Bone marrow (tissue), 2 donors: ENCODE data around the gene PEA15.

ENCODE experiments used
- DNase-seq, 2 donors: peaks; one replicate each; lab custom pipeline; 2025; lab: John Stamatoyannopoulos, UW

PEA15 gene

GRCh38 chr1:160179336-160179735 is 25.8 kb upstream of the PEA15 start:
- DNase-seq, result no peak

GRCh38 chr1:160186246-160186645 is 18.9 kb upstream of the PEA15 start:
- no peak for DNase-seq

- DNase-seq, result no peak
These were observed 18.5 kb upstream of the PEA15 start for GRCh38 chr1:160186729-160187128.

- no peak for DNase-seq
These were observed 17.8 kb upstream of the PEA15 start for GRCh38 chr1:160187407-160187806.

- no peak for DNase-seq
These were observed 16.8 kb upstream of the PEA15 start for GRCh38 chr1:160188341-160188740.

GRCh38 chr1:160189649-160190625 is 15.2 kb upstream of the PEA15 start, which contains the start of gene CASQ1:
Gene CASQ1, plus strand, starts transcription at chr1:160190575. Its CDS starts 177 bp downstream, at chr1:160190752.
- no peak for DNase-seq

- DNase-seq, result no peak
These were observed 13.4 kb upstream of the PEA15 start for GRCh38 chr1:160191756-160192155.

- DNase-seq, result no peak
These were observed 12.9 kb upstream of the PEA15 start for GRCh38 chr1:160192234-160192633.

- peak; percentile 55 to 77 for DNase-seq
These were observed 11.9 kb upstream of the PEA15 start for GRCh38 chr1:160193091-160193819.

- DNase-seq, result no peak
These were observed 11.1 kb upstream of the PEA15 start for GRCh38 chr1:160193832-160194736.

GRCh38 chr1:160194737-160195059 is 10.5 kb upstream of the PEA15 start:
- DNase-seq, result no peak

- no peak for DNase-seq
These were observed 9.0 kb upstream of the PEA15 start for GRCh38 chr1:160196143-160196542.

GRCh38 chr1:160197231-160197630 is 8.0 kb upstream of the PEA15 start:
- no peak for DNase-seq

GRCh38 chr1:160200786-160201185 is 4.4 kb upstream of the PEA15 start:
- no peak for DNase-seq

GRCh38 chr1:160204526-160205241 is 500 bp upstream of the PEA15 start:
- DNase-seq, result peak; percentile 52 to 55

- DNase-seq, result no peak
These were observed 829 bp downstream of the PEA15 start for GRCh38 chr1:160206036-160206389.

- DNase-seq, result no peak
These were observed 1.4 kb downstream of the PEA15 start for GRCh38 chr1:160206421-160207117.

- no peak for DNase-seq
These were observed 2.0 kb downstream of the PEA15 start for GRCh38 chr1:160207118-160207650.

GRCh38 chr1:160207771-160208556 is 2.8 kb downstream of the PEA15 start:
- no peak for DNase-seq
